ENCODE measurements around the gene SPAG16. TPM values are rescaled to one million over a fixed set of nuclear protein-coding genes. Genes with fewer than 3 reads are reported as not detected.

SPAG16 gene
- total RNA-seq, 2 donors from 2014 or later: 15.5 to 22.8 TPM

GRCh38 chr2:214311031-214311533 lies 1026.8 kb downstream of the SPAG16 start:
- Histone ChIP-seq H3K4me3 (no peak overlapping the region), H3K27ac (no peak overlapping the region), H3K9me3 (peaks cover 0 to 5% (median 0%) of the 10 kb centered on the region in 3 donors), H3K27me3 (no peaks in the 10 kb centered on the region), H3K36me3 (replicated peaks in 1 of 2; ENCODE audit: insufficient read depth in 1 of 2, low read depth in 2 of 2) (no peaks in the 10 kb centered on the region), H3K4me1 (no peaks in the 10 kb centered on the region)
- intact Hi-C loops (cut with DNase I): no loop called here
- TF ChIP-seq CTCF (IDR thresholded peaks at IDR 0.05): no peak
- no peak for TF ChIP-seq POLR2A (IDR thresholded peaks at IDR 0.05)
- ATAC-seq: no peak
- no peak for DNase-seq
- WGBS, 2 donors: 55 to 68% methylated on average over 7 of the region's 7 CpGs

- ATAC-seq (no peak), DNase-seq (no peak)
- Histone ChIP-seq H3K4me3 (no peak overlapping the region), H3K36me3 (replicated peaks in 1 of 2; ENCODE audit: insufficient read depth in 1 of 2, low read depth in 2 of 2) (no peaks in the 10 kb centered on the region), H3K4me1 (no peaks in the 10 kb centered on the region), H3K27ac (no peak overlapping the region), H3K9me3 (no peaks in the 10 kb centered on the region), H3K27me3 (no peaks in the 10 kb centered on the region)
- 32 to 44% methylated on average over 3 of the region's 3 CpGs for WGBS, 2 donors
- intact Hi-C loops (cut with DNase I): no loop called here
- no peak for TF ChIP-seq CTCF (IDR thresholded peaks at IDR 0.05)
- TF ChIP-seq POLR2A (IDR thresholded peaks at IDR 0.05): no peak
Measured at GRCh38 chr2:214311931-214312749, 1027.9 kb downstream of the SPAG16 start.

GRCh38 chr2:214315324-214315723 lies 1031.1 kb downstream of the SPAG16 start:
- H3K4me1 ChIP-seq: no peaks in the 10 kb centered on the region
- H3K9me3 ChIP-seq: no peaks in the 10 kb centered on the region
- ATAC-seq (no peak), DNase-seq (no peak)
- TF ChIP-seq CTCF (IDR thresholded peaks at IDR 0.05) (no peak), POLR2A (IDR thresholded peaks at IDR 0.05) (no peak)
- WGBS, 2 donors: 74 to 81% methylated on average over 3 of the region's 3 CpGs
- intact Hi-C loops (cut with DNase I): no loop called here
- no peaks in the 10 kb centered on the region for H3K36me3 ChIP-seq (replicated peaks in 1 of 2; ENCODE audit: insufficient read depth in 1 of 2, low read depth in 2 of 2)
- no peak overlapping the region for H3K27ac ChIP-seq
- H3K27me3 ChIP-seq: no peaks in the 10 kb centered on the region
- H3K4me3 ChIP-seq: no peak overlapping the region

GRCh38 chr2:214320211-214320610 lies 1035.9 kb downstream of the SPAG16 start:
- Histone ChIP-seq H3K36me3 (replicated peaks in 1 of 2; ENCODE audit: insufficient read depth in 1 of 2, low read depth in 2 of 2) (no peaks in the 10 kb centered on the region), H3K4me3 (no peak overlapping the region), H3K27ac (no peak overlapping the region), H3K27me3 (no peaks in the 10 kb centered on the region), H3K9me3 (no peaks in the 10 kb centered on the region), H3K4me1 (no peaks in the 10 kb centered on the region)
- DNase-seq (no peak), ATAC-seq (no peak)
- TF ChIP-seq CTCF (IDR thresholded peaks at IDR 0.05) (no peak), POLR2A (IDR thresholded peaks at IDR 0.05) (no peak)
- intact Hi-C loops (cut with DNase I): no loop called here

GRCh38 chr2:214322662-214323061 lies 1038.4 kb downstream of the SPAG16 start:
- TF ChIP-seq CTCF (IDR thresholded peaks at IDR 0.05): no peak
- TF ChIP-seq POLR2A (IDR thresholded peaks at IDR 0.05): no peak
- Histone ChIP-seq H3K4me1 (no peaks in the 10 kb centered on the region), H3K9me3 (no peaks in the 10 kb centered on the region), H3K27me3 (no peaks in the 10 kb centered on the region), H3K36me3 (replicated peaks in 1 of 2; ENCODE audit: insufficient read depth in 1 of 2, low read depth in 2 of 2) (no peaks in the 10 kb centered on the region), H3K4me3 (no peak overlapping the region), H3K27ac (no peak overlapping the region)
- ATAC-seq (no peak), DNase-seq (no peak)
- intact Hi-C loops (cut with DNase I): no loop called here
- WGBS, 2 donors: 56 to 67% methylated on average over 3 of the region's 3 CpGs

All from body of pancreas (tissue), 4 donors.